Thoracic aorta (tissue), 2 donors: ENCODE results near the gene ATXN7L3B. TPM values are rescaled to one million over a fixed set of nuclear protein-coding genes. Genes with fewer than 3 reads are reported as not detected.

ENCODE experiments used
- ATAC-seq: fragments of 150-250 bp; one replicate; pipeline ENCODE4 v1.8.0; 2017; ENCODE audit warnings: low read depth; ENCODE audit not compliant: insufficient number of reproducible peaks, low FRiP score
- DNase-seq: peaks from one replicate; pipeline ENCODE4 v3.0.0-alpha.2; 2020; ENCODE audit warnings: low spot score
- H3K27ac ChIP-seq, 2 donors: fragments of 200-600 bp; sonication (generic); 1 replicate in 1 of 2; 2 replicates in 1 of 2; pipeline ENCODE4 v1.5.1; 2016; ENCODE audit warnings: mild to moderate bottlenecking in 2 of 2, moderate library complexity in 2 of 2
- H3K27me3 ChIP-seq: fragments of 200-600 bp; sonication (generic); replicated peaks from 2 replicates; pipeline ENCODE4 v1.6.0; 2016; ENCODE audit warnings: mild to moderate bottlenecking; ENCODE audit not compliant: insufficient read depth
- H3K36me3 ChIP-seq: fragments of 200-600 bp; sonication (generic); one replicate; pipeline ENCODE4 v1.5.1; 2016
- H3K4me1 ChIP-seq, 2 donors: fragments of 200-600 bp; sonication (generic); 1 replicate in 1 of 2; 2 replicates in 1 of 2; pipeline versions ENCODE4 v1.5.1 to v1.6.0; 2016; ENCODE audit warnings: low read depth in 2 of 2, mild to moderate bottlenecking in 1 of 2; ENCODE audit not compliant: control insufficient read depth in 1 of 2
- H3K4me3 ChIP-seq: fragments of 200-600 bp; sonication (generic); 2 replicates; pipeline ENCODE4 v1.5.1; 2016; ENCODE audit warnings: mild to moderate bottlenecking
- H3K9me3 ChIP-seq: fragments of 200-600 bp; sonication (generic); 2 replicates; pipeline ENCODE4 v1.5.1; 2016
- total RNA-seq, 2 donors: library from RNA; depleted of rRNA; stranded (reverse); fragments of >200 nt; gene quantifications; one replicate each; pipeline versions ENCODE4 v1.1.0 to v1.2.3, GENCODE V29; 2016
- TF ChIP-seq, protein P1 (sequence below): fragments of 200-600 bp; sonication (generic); IDR thresholded peaks from one replicate; pipeline ENCODE4 v1.5.1; 2019; ENCODE audit warnings: antibody characterized with exemption

Gene ATXN7L3B
- total RNA-seq, 2 donors from 2014 or later: 13.7 to 19.4 TPM

DNA sequence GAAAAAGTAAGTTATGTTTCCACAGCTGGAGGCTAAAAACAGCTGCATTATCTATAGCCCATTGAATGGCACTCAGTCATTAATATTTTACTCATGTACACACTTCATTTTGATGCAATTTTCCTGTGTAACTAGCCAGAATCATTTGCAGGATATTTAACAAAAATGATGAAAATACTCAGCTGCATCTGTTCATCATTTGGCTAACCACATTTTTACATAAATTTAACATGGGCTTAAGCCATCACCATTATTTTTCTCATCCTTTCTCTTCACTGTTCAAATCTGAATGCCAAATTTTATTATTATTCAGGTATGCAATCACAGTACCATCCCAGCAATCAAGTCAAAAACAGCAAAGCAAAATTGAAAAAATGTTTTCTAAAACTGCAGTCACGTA lies 41.8 kb downstream of the ATXN7L3B start:
- Histone ChIP-seq H3K4me3 (no peak overlapping the region), H3K9me3 (no peaks in the 10 kb centered on the region), H3K27ac (no peak overlapping the region), H3K4me1 (no peaks in the 10 kb centered on the region), H3K36me3 (no peaks in the 10 kb centered on the region), H3K27me3 (no peaks in the 10 kb centered on the region)
- DNase-seq: no peak
- ATAC-seq: no peak
- TF ChIP-seq, protein P1, sequence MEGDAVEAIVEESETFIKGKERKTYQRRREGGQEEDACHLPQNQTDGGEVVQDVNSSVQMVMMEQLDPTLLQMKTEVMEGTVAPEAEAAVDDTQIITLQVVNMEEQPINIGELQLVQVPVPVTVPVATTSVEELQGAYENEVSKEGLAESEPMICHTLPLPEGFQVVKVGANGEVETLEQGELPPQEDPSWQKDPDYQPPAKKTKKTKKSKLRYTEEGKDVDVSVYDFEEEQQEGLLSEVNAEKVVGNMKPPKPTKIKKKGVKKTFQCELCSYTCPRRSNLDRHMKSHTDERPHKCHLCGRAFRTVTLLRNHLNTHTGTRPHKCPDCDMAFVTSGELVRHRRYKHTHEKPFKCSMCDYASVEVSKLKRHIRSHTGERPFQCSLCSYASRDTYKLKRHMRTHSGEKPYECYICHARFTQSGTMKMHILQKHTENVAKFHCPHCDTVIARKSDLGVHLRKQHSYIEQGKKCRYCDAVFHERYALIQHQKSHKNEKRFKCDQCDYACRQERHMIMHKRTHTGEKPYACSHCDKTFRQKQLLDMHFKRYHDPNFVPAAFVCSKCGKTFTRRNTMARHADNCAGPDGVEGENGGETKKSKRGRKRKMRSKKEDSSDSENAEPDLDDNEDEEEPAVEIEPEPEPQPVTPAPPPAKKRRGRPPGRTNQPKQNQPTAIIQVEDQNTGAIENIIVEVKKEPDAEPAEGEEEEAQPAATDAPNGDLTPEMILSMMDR: no peak

DNA sequence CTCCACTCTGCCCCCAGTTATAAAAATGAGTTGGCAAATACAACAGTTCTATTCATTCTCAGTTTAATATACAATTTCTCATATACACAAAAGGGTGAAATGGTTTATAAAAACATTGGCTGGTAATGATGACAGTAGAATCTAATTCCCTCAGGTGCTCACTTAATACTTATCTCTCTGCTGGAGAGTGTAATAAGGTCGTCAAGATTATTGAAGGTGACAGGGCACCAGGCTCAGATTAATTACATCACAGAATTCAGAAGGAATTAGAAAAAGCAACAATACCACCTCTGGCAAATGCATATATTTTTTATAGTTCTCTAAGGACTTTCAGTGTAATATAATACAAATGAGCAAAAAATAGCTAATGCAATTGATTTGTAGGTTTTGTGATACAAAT lies 42.3 kb downstream of the ATXN7L3B start:
- no peaks in the 10 kb centered on the region for H3K36me3 ChIP-seq
- DNase-seq: no peak
- H3K27me3 ChIP-seq: no peaks in the 10 kb centered on the region
- TF ChIP-seq, protein P1: no peak
- no peaks in the 10 kb centered on the region for H3K4me1 ChIP-seq
- no peaks in the 10 kb centered on the region for H3K9me3 ChIP-seq
- H3K4me3 ChIP-seq: no peak overlapping the region
- no peak overlapping the region for H3K27ac ChIP-seq
- ATAC-seq: no peak

DNA sequence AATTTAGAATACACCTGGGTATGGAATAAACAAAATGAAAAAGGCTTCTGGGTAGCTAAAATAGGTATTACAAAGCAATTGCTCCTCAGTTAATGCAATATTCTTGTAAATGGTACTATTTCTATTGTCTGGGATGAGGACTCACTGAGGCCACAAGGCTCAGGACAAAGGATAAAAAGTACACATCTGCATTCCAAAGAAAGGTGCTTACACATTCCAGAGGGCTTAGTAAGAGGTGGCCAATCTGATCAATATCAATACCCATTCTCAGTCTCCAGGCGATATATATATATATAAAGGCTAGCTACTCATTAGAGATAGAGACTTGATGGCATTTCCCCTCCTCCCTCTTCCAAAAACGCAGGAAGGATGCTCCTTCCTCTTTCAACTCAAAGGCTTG lies 43.8 kb downstream of the ATXN7L3B start:
- TF ChIP-seq, protein P1: no peak
- no peak for ATAC-seq
- no peaks in the 10 kb centered on the region for H3K9me3 ChIP-seq

DNA sequence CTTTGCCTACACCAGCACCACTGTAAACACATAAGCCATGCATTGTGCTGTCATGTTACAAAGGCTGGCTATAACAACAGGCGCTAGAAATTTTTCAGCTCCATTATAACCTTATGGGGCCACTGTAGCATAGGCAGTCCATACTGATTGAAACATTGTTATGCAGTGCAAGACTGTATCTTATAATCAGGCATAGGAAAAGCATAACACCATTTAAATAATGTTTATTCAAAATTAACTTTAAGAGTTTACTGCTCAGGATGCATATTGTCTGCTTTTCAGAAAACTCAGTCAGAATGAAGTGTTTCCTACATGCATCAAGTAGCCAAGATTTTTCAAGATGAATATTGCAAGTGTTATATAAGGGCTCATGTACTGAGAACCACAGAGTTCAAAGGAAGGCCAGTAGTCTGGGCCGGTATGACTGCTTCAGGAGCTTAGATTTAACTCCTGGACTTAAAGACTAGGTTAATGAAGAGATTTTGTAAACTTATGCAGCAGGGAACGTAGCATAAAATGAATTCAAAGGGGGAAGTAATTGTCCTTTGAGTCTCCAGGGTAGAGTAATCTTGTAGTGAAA lies 46.9 kb downstream of the ATXN7L3B start:
- Histone ChIP-seq H3K4me1 (no peaks in the 10 kb centered on the region), H3K27ac (no peak overlapping the region), H3K4me3 (no peak overlapping the region), H3K9me3 (no peaks in the 10 kb centered on the region), H3K27me3 (no peaks in the 10 kb centered on the region), H3K36me3 (no peaks in the 10 kb centered on the region)
- DNase-seq (no peak), ATAC-seq (no peak)
- TF ChIP-seq, protein P1: no peak

More for the DNA sequence above, 43.8 kb downstream of the ATXN7L3B start:
- H3K4me3 ChIP-seq: no peak overlapping the region
- H3K27ac ChIP-seq: no peak overlapping the region
- no peaks in the 10 kb centered on the region for H3K4me1 ChIP-seq
- H3K27me3 ChIP-seq: no peaks in the 10 kb centered on the region
- no peak for DNase-seq
- H3K36me3 ChIP-seq: no peaks in the 10 kb centered on the region

DNA sequence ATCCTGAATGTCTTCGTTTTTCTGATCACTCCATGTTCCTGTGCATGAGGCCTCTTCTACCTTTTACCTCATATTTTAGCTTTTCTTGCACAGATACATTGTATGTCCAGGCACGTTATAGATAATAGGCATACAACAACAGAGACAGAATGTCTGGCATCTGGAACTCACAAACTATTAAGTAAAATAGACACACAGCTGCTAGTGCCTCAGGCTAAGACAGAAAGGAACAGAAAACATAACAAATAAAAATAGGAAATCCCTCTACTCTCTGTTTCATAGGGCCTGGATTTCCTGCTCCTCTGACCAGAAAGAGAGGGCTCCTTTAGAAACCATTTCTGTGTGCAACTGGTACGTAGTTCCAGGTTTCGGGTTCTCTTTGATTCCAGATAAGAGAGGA lies 48.6 kb downstream of the ATXN7L3B start:
- no peak overlapping the region for H3K27ac ChIP-seq
- H3K36me3 ChIP-seq: no peaks in the 10 kb centered on the region
- ATAC-seq: no peak

More for the DNA sequence above, 48.6 kb downstream of the ATXN7L3B start:
- Histone ChIP-seq H3K27me3 (no peaks in the 10 kb centered on the region), H3K4me1 (no peaks in the 10 kb centered on the region), H3K4me3 (no peak overlapping the region), H3K9me3 (no peaks in the 10 kb centered on the region)
- TF ChIP-seq, protein P1: no peak
- DNase-seq: no peak
